Right lobe of liver (tissue), 4 donors: ENCODE data around the gene TPST1.

Source experiments
- CTCF ChIP-seq, 4 donors: fragments of 200-600 bp in 3 of 4; fragments of 450-650 bp in 1 of 4; IDR thresholded peaks; one replicate each; pipeline versions ENCODE4 v1.5.1 to v1.8.0; 2016 to 2022; ENCODE audit warnings: antibody characterized with exemption in 4 of 4, mild to moderate bottlenecking in 2 of 4
- POLR2A ChIP-seq: fragments of 450-650 bp; IDR thresholded peaks from one replicate; pipeline ENCODE4 v1.6.1; 2017; ENCODE audit warnings: antibody characterized with exemption, mild to moderate bottlenecking
- donor health status: DM: no; HTN: no; CAD: no.
- donor health status: DM: no; HTN: no; CAD: no.
- donor health status: DM: no; HTN: yes; CAD: no.

GRCh38 chr7:66315192-66315591 is 110.1 kb downstream of the TPST1 start:
- TF ChIP-seq CTCF (IDR thresholded peaks at IDR 0.05), result no peak
- no peak for TF ChIP-seq POLR2A
